GM13976 (cell line): Measurements from ENCODE around the gene GARNL3.

Source experiments
- DNase-seq: peaks from one replicate; pipeline ENCODE4 v3.0.0; 2012; ENCODE audit warnings: low spot score
- in situ Hi-C: fragments of 300-500 bp; cut with MboI; formaldehyde crosslinking; loops from one replicate; pipeline ENCODE4 v1.12.0; 2022; ENCODE audit warnings: low sequenced_read_pairs, mixed read lengths, inconsistent platforms; ENCODE audit not compliant: unreplicated experiment
- TF ChIP-seq, protein P1 (sequence below): IDR thresholded peaks from 2 replicates; pipeline ENCODE4 v1.5.1; 2012; ENCODE audit warnings: borderline replicate concordance, mild to moderate bottlenecking; ENCODE audit not compliant: insufficient read depth; ENCODE audit errors: extremely low read depth, missing control alignments, control extremely low read depth

The GARNL3 gene

GRCh38 chr9:127248241-127248640 lies 16.3 kb upstream of the GARNL3 start:
- in situ Hi-C loops, result no loop called here
- DNase-seq, result no peak

GRCh38 chr9:127249877-127250276 lies 14.7 kb upstream of the GARNL3 start:
- TF ChIP-seq, protein P1, sequence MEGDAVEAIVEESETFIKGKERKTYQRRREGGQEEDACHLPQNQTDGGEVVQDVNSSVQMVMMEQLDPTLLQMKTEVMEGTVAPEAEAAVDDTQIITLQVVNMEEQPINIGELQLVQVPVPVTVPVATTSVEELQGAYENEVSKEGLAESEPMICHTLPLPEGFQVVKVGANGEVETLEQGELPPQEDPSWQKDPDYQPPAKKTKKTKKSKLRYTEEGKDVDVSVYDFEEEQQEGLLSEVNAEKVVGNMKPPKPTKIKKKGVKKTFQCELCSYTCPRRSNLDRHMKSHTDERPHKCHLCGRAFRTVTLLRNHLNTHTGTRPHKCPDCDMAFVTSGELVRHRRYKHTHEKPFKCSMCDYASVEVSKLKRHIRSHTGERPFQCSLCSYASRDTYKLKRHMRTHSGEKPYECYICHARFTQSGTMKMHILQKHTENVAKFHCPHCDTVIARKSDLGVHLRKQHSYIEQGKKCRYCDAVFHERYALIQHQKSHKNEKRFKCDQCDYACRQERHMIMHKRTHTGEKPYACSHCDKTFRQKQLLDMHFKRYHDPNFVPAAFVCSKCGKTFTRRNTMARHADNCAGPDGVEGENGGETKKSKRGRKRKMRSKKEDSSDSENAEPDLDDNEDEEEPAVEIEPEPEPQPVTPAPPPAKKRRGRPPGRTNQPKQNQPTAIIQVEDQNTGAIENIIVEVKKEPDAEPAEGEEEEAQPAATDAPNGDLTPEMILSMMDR, result no peak
- no peak for DNase-seq
- in situ Hi-C loops, result no loop called here

More at GRCh38 chr9:127248241-127248640, 16.3 kb upstream of the GARNL3 start:
- TF ChIP-seq, protein P1, result no peak

DNA sequence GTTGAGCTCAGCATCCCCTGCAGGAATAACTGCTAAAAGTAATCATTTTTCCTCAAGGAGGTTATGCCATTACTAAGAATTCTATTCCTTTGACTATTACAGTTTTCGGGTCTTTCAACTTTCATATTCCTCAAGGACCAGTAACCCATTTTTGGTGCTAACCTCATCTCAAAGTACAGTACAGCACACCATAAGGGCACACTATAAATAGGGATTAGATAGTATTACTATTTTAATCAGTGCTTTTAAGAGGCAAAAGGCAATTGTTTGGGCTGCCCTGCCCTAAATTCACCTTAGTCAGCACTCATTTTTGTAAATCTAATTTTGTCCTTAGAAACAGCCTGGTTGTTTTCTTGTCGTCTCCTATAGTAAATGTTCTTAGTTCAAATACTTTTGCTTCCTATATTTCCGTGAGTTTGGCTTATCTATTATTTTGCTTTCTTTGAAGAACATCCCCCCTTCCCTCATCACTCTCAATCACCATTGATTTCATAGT lies 13.6 kb upstream of the GARNL3 start:
- in situ Hi-C loops, result no loop called here
- no peak for DNase-seq
- TF ChIP-seq, protein P1, result no peak

GRCh38 chr9:127252410-127253318 lies 11.9 kb upstream of the GARNL3 start:
- in situ Hi-C loops, result no loop called here
- no peak for DNase-seq
- TF ChIP-seq, protein P1, result no peak

- no peak for DNase-seq
- TF ChIP-seq, protein P1, result no peak
- in situ Hi-C loops, result no loop called here
Observed at GRCh38 chr9:127253446-127253845, 11.1 kb upstream of the GARNL3 start.

DNA sequence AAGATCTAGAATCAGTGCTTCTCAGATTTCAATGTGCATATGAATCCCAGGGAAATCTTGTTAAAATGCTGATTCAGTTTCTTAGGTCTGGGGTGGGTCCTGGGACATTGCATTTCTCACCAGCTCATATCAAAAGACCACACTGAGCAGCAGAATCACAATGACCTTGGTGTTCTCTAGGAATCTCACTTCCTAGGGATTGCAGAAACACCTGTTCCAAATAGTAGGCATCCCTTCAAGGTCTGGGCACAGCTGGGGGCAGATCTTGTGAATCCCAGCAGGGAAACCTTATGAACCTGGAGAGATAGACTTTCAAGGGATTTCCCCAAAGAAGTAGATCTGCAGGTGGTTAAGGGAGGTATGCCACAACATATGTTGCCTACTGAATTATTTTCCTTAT lies 8.9 kb upstream of the GARNL3 start:
- no peak for DNase-seq
- TF ChIP-seq, protein P1, result no peak
- in situ Hi-C loops, result no loop called here
